H4 (cell line): ENCODE measurements around the gene MAPT. TPM values are rescaled to one million over a fixed set of nuclear protein-coding genes. Genes with fewer than 3 reads are reported as not detected.
"Not testable (repeated sequence)": the region's sequence is repeated elsewhere in the genome, so short reads cannot be mapped to it uniquely, and the experiment has no call there.

ENCODE experiments used
- DNase-seq: peaks from one replicate; pipeline ENCODE4 v3.0.0-alpha.2; 2015; ENCODE audit warnings: low spot score
- total RNA-seq: library from RNA; depleted of rRNA; stranded (reverse); fragments of >200 nt; shearing (Covaris generic); gene quantifications from 2 replicates; pipeline ENCODE4 v1.2.3, GENCODE V29; 2014

MAPT gene
- total RNA-seq, 1 experiment from 2014 or later, result 2.3 TPM

DNA sequence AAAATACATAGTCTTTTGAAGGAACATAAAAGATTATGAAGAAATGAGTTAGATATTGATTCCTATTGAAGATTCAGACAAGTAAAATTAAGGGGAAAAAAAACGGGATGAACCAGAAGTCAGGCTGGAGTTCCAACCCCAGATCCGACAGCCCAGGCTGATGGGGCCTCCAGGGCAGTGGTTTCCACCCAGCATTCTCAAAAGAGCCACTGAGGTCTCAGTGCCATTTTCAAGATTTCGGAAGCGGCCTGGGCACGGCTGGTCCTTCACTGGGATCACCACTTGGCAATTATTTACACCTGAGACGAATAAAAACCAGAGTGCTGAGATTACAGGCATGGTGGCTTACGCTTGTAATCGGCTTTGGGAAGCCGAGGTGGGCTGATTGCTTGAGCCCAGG lies 114.2 kb downstream of the MAPT start:
- DNase-seq, result no peak

- DNase-seq, result no peak
Measured at GRCh38 chr17:46009681-46010596, 115.6 kb downstream of the MAPT start.

DNA sequence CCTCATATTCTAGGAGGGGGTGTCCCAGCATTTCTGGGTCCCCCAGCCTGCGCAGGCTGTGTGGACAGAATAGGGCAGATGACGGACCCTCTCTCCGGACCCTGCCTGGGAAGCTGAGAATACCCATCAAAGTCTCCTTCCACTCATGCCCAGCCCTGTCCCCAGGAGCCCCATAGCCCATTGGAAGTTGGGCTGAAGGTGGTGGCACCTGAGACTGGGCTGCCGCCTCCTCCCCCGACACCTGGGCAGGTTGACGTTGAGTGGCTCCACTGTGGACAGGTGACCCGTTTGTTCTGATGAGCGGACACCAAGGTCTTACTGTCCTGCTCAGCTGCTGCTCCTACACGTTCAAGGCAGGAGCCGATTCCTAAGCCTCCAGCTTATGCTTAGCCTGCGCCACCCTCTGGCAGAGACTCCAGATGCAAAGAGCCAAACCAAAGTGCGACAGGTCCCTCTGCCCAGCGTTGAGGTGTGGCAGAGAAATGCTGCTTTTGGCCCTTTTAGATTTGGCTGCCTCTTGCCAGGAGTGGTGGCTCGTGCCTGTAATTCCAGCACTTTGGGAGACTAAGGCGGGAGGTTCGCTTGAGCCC lies 116.3 kb downstream of the MAPT start:
- DNase-seq, result no peak

DNA sequence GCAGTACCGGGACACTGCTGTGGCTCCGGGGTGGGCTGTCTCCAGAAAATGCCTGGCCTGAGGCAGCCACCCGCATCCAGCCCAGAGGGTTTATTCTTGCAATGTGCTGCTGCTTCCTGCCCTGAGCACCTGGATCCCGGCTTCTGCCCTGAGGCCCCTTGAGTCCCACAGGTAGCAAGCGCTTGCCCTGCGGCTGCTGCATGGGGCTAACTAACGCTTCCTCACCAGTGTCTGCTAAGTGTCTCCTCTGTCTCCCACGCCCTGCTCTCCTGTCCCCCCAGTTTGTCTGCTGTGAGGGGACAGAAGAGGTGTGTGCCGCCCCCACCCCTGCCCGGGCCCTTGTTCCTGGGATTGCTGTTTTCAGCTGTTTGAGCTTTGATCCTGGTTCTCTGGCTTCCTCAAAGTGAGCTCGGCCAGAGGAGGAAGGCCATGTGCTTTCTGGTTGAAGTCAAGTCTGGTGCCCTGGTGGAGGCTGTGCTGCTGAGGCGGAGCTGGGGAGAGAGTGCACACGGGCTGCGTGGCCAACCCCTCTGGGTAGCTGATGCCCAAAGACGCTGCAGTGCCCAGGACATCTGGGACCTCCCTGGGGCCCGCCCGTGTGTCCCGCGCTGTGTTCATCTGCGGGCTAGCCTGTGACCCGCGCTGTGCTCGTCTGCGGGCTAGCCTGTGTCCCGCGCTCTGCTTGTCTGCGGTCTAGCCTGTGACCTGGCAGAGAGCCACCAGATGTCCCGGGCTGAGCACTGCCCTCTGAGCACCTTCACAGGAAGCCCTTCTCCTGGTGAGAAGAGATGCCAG lies 117.6 kb downstream of the MAPT start:
- DNase-seq, result no peak

- DNase-seq, result no peak
Measured at GRCh38 chr17:46012506-46013079, 118.2 kb downstream of the MAPT start.

- DNase-seq, result no peak
Measured at GRCh38 chr17:46013127-46013501, 118.8 kb downstream of the MAPT start.

- DNase-seq, result no peak
Measured at GRCh38 chr17:46013502-46014165, 119.3 kb downstream of the MAPT start.

DNA sequence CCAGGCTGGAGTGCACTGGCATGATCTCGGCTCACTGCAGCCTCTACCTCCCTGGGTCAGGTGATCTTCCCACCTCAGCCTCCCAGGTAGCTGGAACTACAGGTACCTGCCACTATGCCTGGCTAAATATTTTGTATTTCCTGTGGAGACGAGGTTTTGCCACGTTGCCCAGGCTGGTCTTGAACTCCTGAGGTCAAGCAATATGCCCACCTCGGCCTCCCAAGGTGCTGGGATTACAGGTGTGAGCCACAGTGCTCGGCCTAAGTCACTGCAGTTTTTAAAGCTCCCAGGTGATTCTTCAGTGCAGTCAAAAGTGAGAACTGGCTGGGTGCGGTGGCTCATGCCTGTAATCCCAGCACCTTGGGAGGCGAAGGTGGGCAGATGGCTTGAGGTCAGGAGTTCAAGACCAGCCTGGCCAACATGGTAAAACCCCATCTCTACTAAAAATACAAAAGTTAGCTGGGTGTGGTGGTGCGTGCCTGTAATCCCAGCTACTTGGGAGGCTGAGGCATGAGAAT lies 125.1 kb downstream of the MAPT start:
- not testable (repeated sequence) for DNase-seq

DNA sequence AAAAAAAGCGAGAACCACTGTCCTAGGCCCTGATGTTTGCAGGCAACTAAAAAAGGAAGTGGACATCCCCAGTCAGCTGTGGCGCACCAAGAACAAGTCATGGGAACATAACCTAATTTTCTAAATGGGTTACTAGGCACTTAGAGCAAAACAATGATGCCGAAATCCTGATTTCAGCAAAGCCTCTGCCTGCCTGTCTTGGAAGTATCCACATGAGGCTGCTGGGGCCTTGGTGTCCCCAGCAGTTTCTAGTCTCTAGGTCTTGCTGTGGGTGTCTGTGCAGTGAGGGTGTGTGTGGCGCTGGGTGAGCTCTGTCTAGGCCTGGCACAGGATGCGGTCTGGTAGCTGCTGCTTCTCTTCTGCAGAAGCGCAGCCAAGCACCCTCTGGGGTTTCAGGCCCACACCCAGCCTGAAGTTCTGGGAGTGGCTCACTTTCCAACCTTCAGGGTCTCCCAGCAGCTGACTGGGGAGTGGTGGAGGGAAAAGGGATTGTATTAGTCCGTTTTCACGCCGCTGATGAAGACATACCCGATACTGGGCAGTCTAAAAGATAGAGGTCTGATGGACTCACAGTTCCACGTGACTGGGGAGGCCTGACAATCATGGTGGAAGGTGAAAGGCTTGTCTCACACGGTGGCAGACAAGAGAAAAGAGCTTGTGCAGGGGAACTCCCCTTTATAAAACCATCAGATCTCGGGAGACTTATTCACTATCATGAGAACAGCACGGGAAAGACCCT lies 125.8 kb downstream of the MAPT start:
- DNase-seq, result no peak

DNA sequence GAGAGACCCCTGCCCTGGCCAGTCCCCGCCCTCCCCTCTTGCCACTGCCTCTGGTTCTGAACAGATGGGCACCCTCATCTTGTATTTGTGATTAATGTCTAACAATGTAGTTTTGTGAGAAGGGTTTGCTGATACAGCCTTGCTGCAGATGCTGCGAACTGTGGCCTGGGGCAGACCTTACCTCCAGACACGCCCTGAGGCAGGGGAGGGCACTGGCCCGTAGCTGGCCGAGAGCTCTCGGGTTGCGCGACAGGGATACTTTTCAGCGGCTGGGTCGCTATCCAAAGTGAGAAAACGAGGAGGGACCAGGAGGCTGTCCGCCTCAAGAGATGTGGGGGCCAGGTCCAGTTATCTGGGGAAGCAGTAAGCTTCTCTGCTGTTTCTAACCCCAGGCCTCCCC lies 126.6 kb downstream of the MAPT start:
- DNase-seq, result no peak

DNA sequence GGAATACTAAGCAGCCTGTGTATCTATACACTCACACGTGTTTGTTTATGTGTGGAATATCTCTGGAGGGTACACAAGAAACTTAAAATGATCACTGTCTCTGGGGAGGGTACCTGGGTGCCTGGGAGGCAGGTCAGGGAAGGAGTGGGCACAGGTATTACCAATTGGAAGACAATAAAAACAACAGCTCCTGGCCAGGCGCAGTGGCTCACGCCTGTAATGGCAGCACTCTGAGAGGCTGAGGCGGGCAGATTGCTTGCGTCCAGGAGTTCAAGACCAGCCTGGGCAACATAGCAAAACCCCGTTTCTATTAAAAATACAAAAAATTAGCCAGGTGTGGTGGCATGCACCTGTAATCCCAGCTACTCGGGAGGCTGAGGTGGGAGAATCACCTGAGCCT lies 129.0 kb downstream of the MAPT start:
- not testable (repeated sequence) for DNase-seq

DNA sequence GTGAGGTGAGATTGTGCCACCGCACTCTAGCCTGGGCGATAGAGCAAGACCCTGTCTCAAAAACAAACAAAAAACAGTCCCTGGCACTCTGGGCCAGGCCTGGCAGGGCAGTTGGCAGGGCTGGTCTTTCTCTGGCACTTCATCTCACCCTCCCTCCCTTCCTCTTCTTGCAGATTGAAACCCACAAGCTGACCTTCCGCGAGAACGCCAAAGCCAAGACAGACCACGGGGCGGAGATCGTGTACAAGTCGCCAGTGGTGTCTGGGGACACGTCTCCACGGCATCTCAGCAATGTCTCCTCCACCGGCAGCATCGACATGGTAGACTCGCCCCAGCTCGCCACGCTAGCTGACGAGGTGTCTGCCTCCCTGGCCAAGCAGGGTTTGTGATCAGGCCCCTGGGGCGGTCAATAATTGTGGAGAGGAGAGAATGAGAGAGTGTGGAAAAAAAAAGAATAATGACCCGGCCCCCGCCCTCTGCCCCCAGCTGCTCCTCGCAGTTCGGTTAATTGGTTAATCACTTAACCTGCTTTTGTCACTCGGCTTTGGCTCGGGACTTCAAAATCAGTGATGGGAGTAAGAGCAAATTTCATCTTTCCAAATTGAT lies 129.5 kb downstream of the MAPT start:
- DNase-seq, result no peak

- no peak for DNase-seq
Measured at GRCh38 chr17:46024590-46024989, 130.2 kb downstream of the MAPT start.

GRCh38 chr17:46025060-46025459 lies 130.7 kb downstream of the MAPT start:
- DNase-seq, result no peak

GRCh38 chr17:46025510-46026165 lies 131.3 kb downstream of the MAPT start:
- DNase-seq, result no peak

- DNase-seq, result no peak
Measured at GRCh38 chr17:46026166-46027047, 132.1 kb downstream of the MAPT start.

GRCh38 chr17:46027048-46027975 lies 133.0 kb downstream of the MAPT start:
- no peak for DNase-seq

- no peak for DNase-seq
Measured at GRCh38 chr17:46027976-46028325, 133.6 kb downstream of the MAPT start.
